Islet of Langerhans (tissue), 1 donor: ENCODE measurements around the gene ZNF280B.
"Not testable (repeated sequence)": the region's sequence is repeated elsewhere in the genome, so short reads cannot be mapped to it uniquely, and the experiment has no call there.

Experiments
- FAIRE-seq: peaks from one replicate; lab custom pipeline; 2011; peaks lifted over from hg19 to GRCh38; lab: Jason Lieb, UNC

Gene ZNF280B

GRCh38 chr22:22463855-22464540, 44.5 kb downstream of the ZNF280B start:
- FAIRE-seq: no peak

- FAIRE-seq: no peak
Measured at GRCh38 chr22:22462813-22463567, 45.6 kb downstream of the ZNF280B start.

- FAIRE-seq: no peak
Measured at GRCh38 chr22:22461583-22461982, 47.0 kb downstream of the ZNF280B start.

GRCh38 chr22:22461111-22461510, 47.4 kb downstream of the ZNF280B start:
- FAIRE-seq: no peak

GRCh38 chr22:22460635-22461034, 47.9 kb downstream of the ZNF280B start:
- FAIRE-seq: no peak

- no peak for FAIRE-seq
Measured at GRCh38 chr22:22460060-22460459, 48.5 kb downstream of the ZNF280B start.

- FAIRE-seq: no peak
Measured at GRCh38 chr22:22458896-22459588, 49.5 kb downstream of the ZNF280B start.

GRCh38 chr22:22458387-22458786, 50.2 kb downstream of the ZNF280B start:
- no peak for FAIRE-seq

- no peak for FAIRE-seq
Measured at GRCh38 chr22:22454997-22455396, 53.5 kb downstream of the ZNF280B start.

- no peak for FAIRE-seq
Measured at GRCh38 chr22:22452996-22453686, 55.4 kb downstream of the ZNF280B start.

- no peak for FAIRE-seq
Measured at GRCh38 chr22:22452211-22452610, 56.3 kb downstream of the ZNF280B start.

- FAIRE-seq: no peak
Measured at GRCh38 chr22:22450343-22450839, 58.2 kb downstream of the ZNF280B start.

- no peak for FAIRE-seq
Measured at GRCh38 chr22:22449819-22450218, 58.7 kb downstream of the ZNF280B start.

GRCh38 chr22:22446517-22446916, 62.0 kb downstream of the ZNF280B start:
- no peak for FAIRE-seq

GRCh38 chr22:22444007-22444589, 64.4 kb downstream of the ZNF280B start:
- FAIRE-seq: not testable (repeated sequence)

- no peak for FAIRE-seq
Measured at GRCh38 chr22:22442928-22443709, 65.4 kb downstream of the ZNF280B start.

GRCh38 chr22:22441626-22442025, 66.9 kb downstream of the ZNF280B start:
- not testable (repeated sequence) for FAIRE-seq

GRCh38 chr22:22440188-22440587, 68.4 kb downstream of the ZNF280B start:
- no peak for FAIRE-seq
